IPS DF 4.7 (cell line): ENCODE data around the gene SIGLEC7.
A peak's percentile ranks its signal among the peaks of the same experiment; 100 is the strongest.

Experiments used
- DNase-seq: peaks from one replicate; pipeline ENCODE4 v3.0.0-alpha.2; 2013; ENCODE audit warnings: low spot score; ENCODE audit errors: extremely low read depth

Gene SIGLEC7

GRCh38 chr19:51142119-51142518 is at the start of gene SIGLEC7:
SIGLEC7 (plus strand) TSS chr19:51142301; CDS start chr19:51142370, 69 bp downstream.
- no peak for DNase-seq

- no peak for DNase-seq
Observed at GRCh38 chr19:51093101-51093500, 49.0 kb upstream of the SIGLEC7 start.

- no peak for DNase-seq
Observed at GRCh38 chr19:51093510-51094345, 48.4 kb upstream of the SIGLEC7 start.

GRCh38 chr19:51094696-51095279 is 47.3 kb upstream of the SIGLEC7 start:
- no peak for DNase-seq

GRCh38 chr19:51096473-51097165 is 45.5 kb upstream of the SIGLEC7 start:
- DNase-seq = no peak

- no peak for DNase-seq
Observed at GRCh38 chr19:51097166-51097738, 44.8 kb upstream of the SIGLEC7 start.

GRCh38 chr19:51097796-51098195 is 44.3 kb upstream of the SIGLEC7 start:
- DNase-seq = no peak

GRCh38 chr19:51098365-51099046 is 43.6 kb upstream of the SIGLEC7 start:
- DNase-seq = no peak

- DNase-seq = no peak
Observed at GRCh38 chr19:51099047-51099382, 43.1 kb upstream of the SIGLEC7 start.

GRCh38 chr19:51100601-51101000 is 41.5 kb upstream of the SIGLEC7 start:
- no peak for DNase-seq

GRCh38 chr19:51101171-51101865 is 40.8 kb upstream of the SIGLEC7 start:
- no peak for DNase-seq

GRCh38 chr19:51102991-51103390 is 39.1 kb upstream of the SIGLEC7 start:
- DNase-seq = no peak

GRCh38 chr19:51103926-51104341 is 38.2 kb upstream of the SIGLEC7 start:
- no peak for DNase-seq

GRCh38 chr19:51107406-51108065 is 34.6 kb upstream of the SIGLEC7 start:
- DNase-seq = no peak

- DNase-seq = peak; percentile 95
Observed at GRCh38 chr19:51108066-51108804, 33.9 kb upstream of the SIGLEC7 start, which contains the start of gene CTU1. CTU1 (minus strand) TSS chr19:51108409; CDS start chr19:51104569, 3,840 bp downstream.

GRCh38 chr19:51108805-51109146 is 33.3 kb upstream of the SIGLEC7 start:
- DNase-seq = no peak

- DNase-seq = no peak
Observed at GRCh38 chr19:51110666-51110971, 31.5 kb upstream of the SIGLEC7 start.

GRCh38 chr19:51111606-51112005 is 30.5 kb upstream of the SIGLEC7 start:
- no peak for DNase-seq

- no peak for DNase-seq
Observed at GRCh38 chr19:51114087-51114729, 27.9 kb upstream of the SIGLEC7 start.
